ENCODE results near the gene NLGN1. TPM values are rescaled to one million over a fixed set of nuclear protein-coding genes. Genes with fewer than 3 reads are reported as not detected.

NLGN1 gene
- total and polyA plus RNA-seq, 2 of the 13 experiments (the other 11 are each of a cell fraction or from before 2014, with no cell fraction given), result not detected

GRCh38 chr3:174197416-174197815 lies 799.9 kb downstream of the NLGN1 start:
- Histone ChIP-seq H3K36me3 (replicated peaks in 1 of 2; ENCODE audit: control insufficient read depth in 1 of 2, insufficient read depth in 2 of 2, low read length in 2 of 2) (no peaks in the 10 kb centered on the region), H3K9ac (ENCODE audit: insufficient read depth, low read depth, low read length) (no peak overlapping the region), H3K27me3 (ENCODE audit: control insufficient read depth in 1 of 2, insufficient read depth in 2 of 2, low read length in 2 of 2) (no peaks in the 10 kb centered on the region), H3K4me1 (ENCODE audit: insufficient read depth, low read length) (no peaks in the 10 kb centered on the region), H3K79me2 (ENCODE audit: insufficient read depth, low read length) (no peaks in the 10 kb centered on the region), H3K27ac (ENCODE audit: extremely low read length, insufficient read depth, low read length) (no peak overlapping the region), H3K9me3 (ENCODE audit: low read length) (no peaks in the 10 kb centered on the region), H3K4me3 (replicated peaks in 1 of 3; ENCODE audit: insufficient read depth in 1 of 3, low read depth in 2 of 3, low read length in 3 of 3) (no peak overlapping the region), H3K4me2 (ENCODE audit: low read depth, low read length) (no peak overlapping the region), H4K20me1 (ENCODE audit: insufficient read depth, low read length) (no peaks in the 10 kb centered on the region), H2AFZ (ENCODE audit: low read length) (no peak overlapping the region)
- DNase-seq (ENCODE audit: low spot score) (no peak), ATAC-seq (no peak), FAIRE-seq (no peak)
- ChIA-PET POLR2A (no interaction called here), CTCF (ENCODE audit: low intra/inter-chr PET ratio, low total read pairs) (no interaction called here)
- WGBS (ENCODE audit: low lambda C conversion rate), result 17% methylated on average over 5 of the region's 5 CpGs
- intact Hi-C loops (cut with micrococcal nuclease; ENCODE audit: unreplicated experiment), result no loop called here
- in situ Hi-C loops (cut with HindIII; ENCODE audit: extremely low pct_ligation_motif_present, low pct_unique_long_range_greater_than_20kb), result no loop called here
- TF ChIP-seq, protein P1, sequence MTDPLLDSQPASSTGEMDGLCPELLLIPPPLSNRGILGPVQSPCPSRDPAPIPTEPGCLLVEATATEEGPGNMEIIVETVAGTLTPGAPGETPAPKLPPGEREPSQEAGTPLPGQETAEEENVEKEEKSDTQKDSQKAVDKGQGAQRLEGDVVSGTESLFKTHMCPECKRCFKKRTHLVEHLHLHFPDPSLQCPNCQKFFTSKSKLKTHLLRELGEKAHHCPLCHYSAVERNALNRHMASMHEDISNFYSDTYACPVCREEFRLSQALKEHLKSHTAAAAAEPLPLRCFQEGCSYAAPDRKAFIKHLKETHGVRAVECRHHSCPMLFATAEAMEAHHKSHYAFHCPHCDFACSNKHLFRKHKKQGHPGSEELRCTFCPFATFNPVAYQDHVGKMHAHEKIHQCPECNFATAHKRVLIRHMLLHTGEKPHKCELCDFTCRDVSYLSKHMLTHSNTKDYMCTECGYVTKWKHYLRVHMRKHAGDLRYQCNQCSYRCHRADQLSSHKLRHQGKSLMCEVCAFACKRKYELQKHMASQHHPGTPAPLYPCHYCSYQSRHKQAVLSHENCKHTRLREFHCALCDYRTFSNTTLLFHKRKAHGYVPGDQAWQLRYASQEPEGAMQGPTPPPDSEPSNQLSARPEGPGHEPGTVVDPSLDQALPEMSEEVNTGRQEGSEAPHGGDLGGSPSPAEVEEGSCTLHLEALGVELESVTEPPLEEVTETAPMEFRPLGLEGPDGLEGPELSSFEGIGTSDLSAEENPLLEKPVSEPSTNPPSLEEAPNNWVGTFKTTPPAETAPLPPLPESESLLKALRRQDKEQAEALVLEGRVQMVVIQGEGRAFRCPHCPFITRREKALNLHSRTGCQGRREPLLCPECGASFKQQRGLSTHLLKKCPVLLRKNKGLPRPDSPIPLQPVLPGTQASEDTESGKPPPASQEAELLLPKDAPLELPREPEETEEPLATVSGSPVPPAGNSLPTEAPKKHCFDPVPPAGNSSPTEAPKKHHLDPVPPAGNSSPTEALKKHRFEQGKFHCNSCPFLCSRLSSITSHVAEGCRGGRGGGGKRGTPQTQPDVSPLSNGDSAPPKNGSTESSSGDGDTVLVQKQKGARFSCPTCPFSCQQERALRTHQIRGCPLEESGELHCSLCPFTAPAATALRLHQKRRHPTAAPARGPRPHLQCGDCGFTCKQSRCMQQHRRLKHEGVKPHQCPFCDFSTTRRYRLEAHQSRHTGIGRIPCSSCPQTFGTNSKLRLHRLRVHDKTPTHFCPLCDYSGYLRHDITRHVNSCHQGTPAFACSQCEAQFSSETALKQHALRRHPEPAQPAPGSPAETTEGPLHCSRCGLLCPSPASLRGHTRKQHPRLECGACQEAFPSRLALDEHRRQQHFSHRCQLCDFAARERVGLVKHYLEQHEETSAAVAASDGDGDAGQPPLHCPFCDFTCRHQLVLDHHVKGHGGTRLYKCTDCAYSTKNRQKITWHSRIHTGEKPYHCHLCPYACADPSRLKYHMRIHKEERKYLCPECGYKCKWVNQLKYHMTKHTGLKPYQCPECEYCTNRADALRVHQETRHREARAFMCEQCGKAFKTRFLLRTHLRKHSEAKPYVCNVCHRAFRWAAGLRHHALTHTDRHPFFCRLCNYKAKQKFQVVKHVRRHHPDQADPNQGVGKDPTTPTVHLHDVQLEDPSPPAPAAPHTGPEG (CRISPR knock-in tag; IDR thresholded peaks at IDR 0.05), result no peak
- TF ChIP-seq, protein P2, sequence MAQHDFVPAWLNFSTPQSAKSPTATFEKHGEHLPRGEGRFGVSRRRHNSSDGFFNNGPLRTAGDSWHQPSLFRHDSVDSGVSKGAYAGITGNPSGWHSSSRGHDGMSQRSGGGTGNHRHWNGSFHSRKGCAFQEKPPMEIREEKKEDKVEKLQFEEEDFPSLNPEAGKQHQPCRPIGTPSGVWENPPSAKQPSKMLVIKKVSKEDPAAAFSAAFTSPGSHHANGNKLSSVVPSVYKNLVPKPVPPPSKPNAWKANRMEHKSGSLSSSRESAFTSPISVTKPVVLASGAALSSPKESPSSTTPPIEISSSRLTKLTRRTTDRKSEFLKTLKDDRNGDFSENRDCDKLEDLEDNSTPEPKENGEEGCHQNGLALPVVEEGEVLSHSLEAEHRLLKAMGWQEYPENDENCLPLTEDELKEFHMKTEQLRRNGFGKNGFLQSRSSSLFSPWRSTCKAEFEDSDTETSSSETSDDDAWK (CRISPR knock-in tag; IDR thresholded peaks at IDR 0.05), result no peak
- TF ChIP-seq ZNF556 (CRISPR knock-in tag; IDR thresholded peaks at IDR 0.05; ENCODE audit: borderline replicate concordance) (no peak), SETDB1 (CRISPR knock-in tag; IDR thresholded peaks at IDR 0.05; ENCODE audit: borderline replicate concordance) (no peak), SOX13 (IDR thresholded peaks at IDR 0.05) (no peak), SOX13 (CRISPR knock-in tag; conservative IDR thresholded peaks at IDR 0.05 in 1 of 2, IDR thresholded peaks at IDR 0.05 in 1 of 2) (no peak), RORA (CRISPR knock-in tag; IDR thresholded peaks at IDR 0.05) (no peak), TARDBP (CRISPR knock-in tag; IDR thresholded peaks at IDR 0.05) (no peak), HOXA9 (CRISPR knock-in tag; IDR thresholded peaks at IDR 0.05; ENCODE audit: borderline replicate concordance) (no peak), YEATS2 (CRISPR knock-in tag; IDR thresholded peaks at IDR 0.05; ENCODE audit: borderline replicate concordance) (no peak)
- no TSS peak for BruUV-seq (replicated peaks)
